IPS-18a (cell line): ENCODE results near the gene MEGF6.

Experiments used
- H3K27ac ChIP-seq: one replicate; pipeline ENCODE4 v1.5.1; 2013; ENCODE audit warnings: low read length
- H3K27me3 ChIP-seq: one replicate; pipeline ENCODE4 v1.6.1; 2013; ENCODE audit warnings: mild to moderate bottlenecking, low read length; ENCODE audit not compliant: control insufficient read depth, insufficient read depth
- H3K36me3 ChIP-seq: one replicate; pipeline ENCODE4 v1.6.1; 2013; ENCODE audit warnings: low read depth, low read length; ENCODE audit not compliant: control insufficient read depth
- H3K4me1 ChIP-seq: one replicate; pipeline ENCODE4 v1.6.1; 2013; ENCODE audit warnings: low read depth, low read length; ENCODE audit not compliant: control insufficient read depth
- H3K4me3 ChIP-seq: one replicate; pipeline ENCODE4 v1.5.1; 2013; ENCODE audit warnings: low read length
- H3K9ac ChIP-seq: one replicate; pipeline ENCODE4 v1.6.1; 2013; ENCODE audit warnings: mild to moderate bottlenecking, low read length, moderate library complexity
- H3K9me3 ChIP-seq: one replicate; pipeline ENCODE4 v1.6.1; 2013; ENCODE audit warnings: low read depth, low read length; ENCODE audit not compliant: control insufficient read depth

The MEGF6 gene

DNA sequence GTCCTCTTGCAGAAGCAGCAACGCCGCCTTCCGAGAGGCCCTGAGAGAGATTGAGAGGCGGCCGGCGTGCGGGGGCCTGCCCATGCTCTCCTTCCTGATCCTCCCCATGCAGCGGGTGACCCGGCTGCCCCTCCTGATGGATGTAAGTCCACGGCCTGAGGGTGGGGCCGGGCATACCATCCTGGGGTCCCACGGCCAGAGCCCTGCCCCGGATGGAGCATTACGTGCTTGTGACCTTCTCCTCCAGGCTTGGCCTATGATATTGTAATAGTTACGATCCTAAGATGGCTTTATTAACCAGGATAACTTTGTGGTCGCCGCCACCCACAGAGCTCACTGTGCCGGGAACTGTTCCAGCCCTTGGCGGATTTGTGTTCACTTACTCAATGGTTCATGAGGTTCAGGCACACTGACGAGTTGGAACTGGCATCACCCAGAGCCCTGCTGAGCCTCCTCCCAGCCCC lies 137.9 kb downstream of the MEGF6 start:
- H3K4me1 ChIP-seq = peaks cover 15% of the 10 kb centered on the region
- H3K36me3 ChIP-seq = peaks cover 6% of the 10 kb centered on the region
- H3K27me3 ChIP-seq = no peaks in the 10 kb centered on the region
- no peak overlapping the region for H3K4me3 ChIP-seq
- no peak overlapping the region for H3K27ac ChIP-seq
- no peaks in the 10 kb centered on the region for H3K9me3 ChIP-seq
- H3K9ac ChIP-seq = no peak overlapping the region

DNA sequence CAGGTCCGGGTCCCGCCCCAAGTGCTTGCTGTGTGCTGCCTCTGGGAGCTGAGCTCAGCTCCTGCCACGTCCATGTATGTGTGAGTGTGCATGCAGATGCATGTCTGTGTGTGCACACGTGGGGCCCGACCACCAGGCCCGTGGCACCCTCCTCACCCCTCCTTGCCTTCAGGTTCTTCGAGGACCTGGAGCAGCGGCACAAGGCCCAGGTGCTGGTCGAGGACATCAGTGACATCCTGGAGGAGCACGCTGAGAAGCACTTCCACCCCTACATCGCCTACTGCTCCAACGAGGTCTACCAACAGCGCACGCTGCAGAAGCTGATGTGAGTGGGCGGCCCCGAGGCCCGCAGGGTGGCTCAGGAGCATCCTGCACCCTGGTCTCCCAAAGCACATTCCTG lies 138.4 kb downstream of the MEGF6 start:
- Histone ChIP-seq H3K27me3 (no peaks in the 10 kb centered on the region), H3K27ac (no peak overlapping the region), H3K9me3 (no peaks in the 10 kb centered on the region), H3K4me1 (peaks cover 15% of the 10 kb centered on the region), H3K4me3 (no peak overlapping the region), H3K9ac (no peak overlapping the region), H3K36me3 (peaks cover 6% of the 10 kb centered on the region)

- no peaks in the 10 kb centered on the region for H3K9me3 ChIP-seq
- H3K4me1 ChIP-seq = peaks cover 15% of the 10 kb centered on the region
- peak overlapping the region; percentile 31 for H3K27ac ChIP-seq
- peak overlapping the region; percentile 38 for H3K9ac ChIP-seq
- no peaks in the 10 kb centered on the region for H3K27me3 ChIP-seq
- peak overlapping the region; percentile 26 for H3K4me3 ChIP-seq
- H3K36me3 ChIP-seq = peaks cover 6% of the 10 kb centered on the region
These were observed 139.0 kb downstream of the MEGF6 start for GRCh38 chr1:3472088-3472850.

DNA sequence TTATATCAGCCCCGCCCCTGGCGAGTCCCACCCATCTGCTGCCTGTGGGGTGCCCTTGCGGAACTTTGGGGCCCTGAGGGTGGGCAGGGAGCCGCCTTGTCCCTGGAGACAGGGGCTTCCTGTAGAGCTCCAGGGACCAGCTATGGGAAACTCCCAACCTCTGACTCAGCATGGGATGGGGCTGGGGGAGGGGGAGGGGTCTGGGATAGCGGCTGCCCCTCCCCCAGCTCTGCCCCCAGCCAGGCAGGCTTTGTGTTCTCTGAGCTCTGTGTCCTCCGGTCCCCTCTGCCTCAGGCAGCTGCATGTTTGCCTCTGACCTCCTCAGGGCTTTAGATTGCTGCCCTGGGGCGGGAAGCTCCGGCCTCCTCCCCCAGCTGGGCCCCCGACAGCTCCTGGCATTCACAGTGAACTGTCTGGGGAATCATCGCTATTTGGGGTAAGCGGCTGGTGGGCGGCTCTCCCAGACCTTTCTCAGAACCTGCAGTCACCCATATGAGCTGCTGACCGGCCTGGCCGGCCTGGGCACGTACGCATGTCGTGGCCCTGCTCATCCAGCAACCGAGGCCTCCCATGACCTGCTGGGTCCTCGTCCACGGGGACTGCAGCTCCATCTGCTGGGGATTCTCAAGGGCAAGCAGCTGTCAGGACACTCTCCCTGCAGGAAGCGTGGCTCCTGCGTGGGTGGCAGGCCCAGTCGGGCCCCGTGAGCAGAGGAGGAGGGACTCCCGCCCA lies 139.8 kb downstream of the MEGF6 start:
- Histone ChIP-seq H3K27me3 (no peaks in the 10 kb centered on the region), H3K36me3 (peaks cover 6% of the 10 kb centered on the region), H3K4me3 (peak overlapping the region; percentile 26), H3K27ac (peak overlapping the region; percentile 80), H3K9ac (peak overlapping the region; percentile 38), H3K4me1 (peaks cover 15% of the 10 kb centered on the region), H3K9me3 (no peaks in the 10 kb centered on the region)

DNA sequence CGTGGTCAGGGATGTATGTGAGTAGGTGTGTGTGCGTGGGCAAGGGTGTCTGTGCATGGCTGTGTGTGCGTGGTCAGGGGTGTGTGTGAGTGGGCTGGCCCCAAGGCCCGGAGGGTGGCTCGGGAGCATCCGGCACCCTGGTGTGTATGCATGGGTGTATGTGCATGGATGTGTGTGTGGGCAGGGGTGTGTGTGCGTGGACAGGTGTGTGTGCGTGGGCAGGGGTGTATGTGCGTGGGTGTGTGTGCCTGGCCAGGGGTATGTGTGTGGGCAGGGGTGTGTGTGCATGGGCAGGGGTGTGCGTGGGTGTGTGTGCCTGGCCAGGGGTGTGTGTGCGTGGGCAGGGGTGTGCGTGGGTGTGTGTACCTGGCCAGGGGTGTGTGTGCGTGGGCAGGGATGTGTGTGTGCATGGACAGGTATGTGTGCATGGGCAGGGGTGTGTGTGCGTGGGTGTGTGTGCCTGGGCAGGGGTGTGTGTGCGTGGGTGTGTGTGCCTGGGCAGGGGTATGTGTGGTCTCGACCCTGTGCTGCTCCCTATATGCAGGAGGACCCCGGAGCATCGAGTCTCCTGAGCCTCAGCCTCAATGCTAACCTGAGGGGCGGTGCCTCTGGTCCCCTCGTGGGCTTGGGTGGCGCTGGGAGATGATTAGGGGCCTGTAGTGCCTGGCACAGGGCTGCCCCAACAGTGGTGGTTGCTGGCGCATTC lies 140.5 kb downstream of the MEGF6 start:
- no peak overlapping the region for H3K4me3 ChIP-seq

GRCh38 chr1:3469849-3470649 lies 141.3 kb downstream of the MEGF6 start:
- Histone ChIP-seq H3K4me3 (no peak overlapping the region), H3K27ac (no peak overlapping the region), H3K27me3 (no peaks in the 10 kb centered on the region), H3K4me1 (peaks cover 15% of the 10 kb centered on the region), H3K36me3 (peaks cover 6% of the 10 kb centered on the region), H3K9me3 (no peaks in the 10 kb centered on the region), H3K9ac (no peak overlapping the region)

More for the DNA sequence above, 140.5 kb downstream of the MEGF6 start:
- H3K27ac ChIP-seq = peak overlapping the region; percentile 69
- no peaks in the 10 kb centered on the region for H3K27me3 ChIP-seq
- no peaks in the 10 kb centered on the region for H3K9me3 ChIP-seq
- peaks cover 6% of the 10 kb centered on the region for H3K36me3 ChIP-seq
- H3K9ac ChIP-seq = peak overlapping the region; percentile 38
- peaks cover 15% of the 10 kb centered on the region for H3K4me1 ChIP-seq

GRCh38 chr1:3469104-3469848 lies 142.0 kb downstream of the MEGF6 start:
- H3K4me1 ChIP-seq = peaks cover 15% of the 10 kb centered on the region

DNA sequence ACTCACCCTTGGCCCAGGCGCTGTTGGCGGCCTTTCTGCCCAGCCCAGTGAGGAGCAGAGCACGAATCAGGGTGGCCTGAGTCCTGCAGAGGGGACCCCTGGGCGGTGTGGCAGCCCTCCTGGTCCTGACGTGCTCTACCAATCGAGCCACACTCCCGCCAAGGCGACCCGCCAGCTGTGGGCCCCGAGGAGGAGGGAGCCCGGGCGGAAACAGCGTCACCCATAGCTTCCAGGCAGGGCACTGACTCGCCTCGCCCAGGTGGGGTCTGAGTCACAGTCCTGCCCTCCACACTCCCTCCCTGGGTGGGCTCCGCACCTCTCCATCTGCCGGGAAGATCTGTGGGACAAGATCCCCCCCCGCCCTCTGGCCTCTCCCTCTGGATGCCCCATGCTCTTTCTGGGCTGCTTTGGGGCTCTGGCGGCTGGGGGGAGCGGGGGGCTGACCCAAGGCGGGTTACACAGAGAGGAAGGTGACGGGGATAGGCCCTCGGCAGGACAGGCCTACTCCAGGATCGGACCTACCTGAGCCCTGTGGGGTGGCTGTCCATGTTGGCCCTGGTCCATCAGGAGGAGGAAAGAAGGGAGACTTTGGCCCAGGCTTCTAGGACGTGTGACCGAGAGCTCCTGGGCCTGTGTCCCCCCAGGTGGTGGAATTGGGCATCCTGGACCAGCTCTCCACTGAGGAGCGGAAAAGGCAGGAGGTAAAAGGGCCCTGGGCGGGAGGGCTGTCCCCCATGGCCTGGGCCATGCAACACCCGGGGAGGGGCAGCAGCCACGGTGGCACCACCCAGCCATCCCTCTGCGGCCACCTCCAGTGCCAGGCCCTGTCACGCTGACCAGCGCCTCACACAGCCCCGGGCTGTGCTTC lies 142.8 kb downstream of the MEGF6 start:
- Histone ChIP-seq H3K4me3 (no peak overlapping the region), H3K9ac (no peak overlapping the region), H3K27me3 (no peaks in the 10 kb centered on the region), H3K36me3 (no peaks in the 10 kb centered on the region), H3K27ac (no peak overlapping the region), H3K4me1 (peaks cover 15% of the 10 kb centered on the region), H3K9me3 (no peaks in the 10 kb centered on the region)

More at GRCh38 chr1:3469104-3469848, 142.0 kb downstream of the MEGF6 start:
- H3K9ac ChIP-seq = no peak overlapping the region
- H3K27me3 ChIP-seq = no peaks in the 10 kb centered on the region
- no peaks in the 10 kb centered on the region for H3K9me3 ChIP-seq
- H3K4me3 ChIP-seq = no peak overlapping the region
- no peak overlapping the region for H3K27ac ChIP-seq
- peaks cover 6% of the 10 kb centered on the region for H3K36me3 ChIP-seq

- no peaks in the 10 kb centered on the region for H3K36me3 ChIP-seq
- H3K9ac ChIP-seq = no peak overlapping the region
- no peak overlapping the region for H3K4me3 ChIP-seq
- H3K27ac ChIP-seq = no peak overlapping the region
- no peaks in the 10 kb centered on the region for H3K27me3 ChIP-seq
- H3K4me1 ChIP-seq = peaks cover 15% of the 10 kb centered on the region
- no peaks in the 10 kb centered on the region for H3K9me3 ChIP-seq
These were observed 143.9 kb downstream of the MEGF6 start for GRCh38 chr1:3467096-3468036.
